OCI-LY1 (cell line): Measurements from ENCODE around the gene NFASC.

Experiments used
- H2AFZ ChIP-seq: fragments of 200-600 bp; sonication (generic), shearing (Covaris generic); 2 replicates; pipeline ENCODE4 v1.6.0; 2014; ENCODE audit warnings: antibody characterized with exemption, mild to moderate bottlenecking, low read length
- H3F3A ChIP-seq: fragments of 200-600 bp; sonication (generic), shearing (Covaris generic); 2 replicates; pipeline ENCODE4 v1.6.0; 2014; ENCODE audit warnings: mild to moderate bottlenecking, antibody characterized with exemption, low read length, moderate library complexity; ENCODE audit not compliant: insufficient read depth
- H3K27ac ChIP-seq: fragments of 200-600 bp; sonication (generic); 2 replicates; pipeline ENCODE4 v1.5.1; 2014; ENCODE audit warnings: low read length, mixed run types, mild to moderate bottlenecking, low read depth; ENCODE audit not compliant: poor library complexity, severe bottlenecking
- H3K27me3 ChIP-seq: fragments of 200-600 bp; sonication (generic); 2 replicates; pipeline ENCODE4 v1.6.0; 2014; ENCODE audit warnings: antibody characterized with exemption, mild to moderate bottlenecking, low read length, moderate library complexity; ENCODE audit not compliant: insufficient read depth
- H3K36me3 ChIP-seq: fragments of 200-600 bp; sonication (generic); 2 replicates; pipeline ENCODE4 v1.6.1; 2014; ENCODE audit warnings: mild to moderate bottlenecking, antibody characterized with exemption, low read length, moderate library complexity, mixed read lengths; ENCODE audit not compliant: insufficient read depth
- H3K4me1 ChIP-seq: fragments of 200-600 bp; sonication (generic); 2 replicates; pipeline ENCODE4 v1.5.1; 2014; ENCODE audit warnings: mild to moderate bottlenecking, low read length, moderate library complexity; ENCODE audit not compliant: insufficient read depth, severe bottlenecking
- H3K4me2 ChIP-seq: fragments of 200-600 bp; sonication (generic), shearing (Covaris generic); 2 replicates; pipeline ENCODE4 v1.6.1; 2014; ENCODE audit warnings: low read length
- H3K4me3 ChIP-seq: fragments of 200-600 bp; sonication (generic); 2 replicates; pipeline ENCODE4 v1.5.1; 2014; ENCODE audit warnings: low read length, low read depth, mild to moderate bottlenecking, mixed read lengths; ENCODE audit not compliant: poor library complexity, severe bottlenecking
- H3K79me2 ChIP-seq: fragments of 200-600 bp; shearing (Covaris generic); 2 replicates; pipeline ENCODE4 v1.6.1; 2016; ENCODE audit warnings: mixed run types, low read length, mixed read lengths; ENCODE audit not compliant: insufficient read depth
- H3K9ac ChIP-seq: fragments of 200-600 bp; sonication (generic), shearing (Covaris generic); 2 replicates; pipeline ENCODE4 v1.6.1; 2014; ENCODE audit warnings: mild to moderate bottlenecking, low read length, mixed read lengths
- H3K9me2 ChIP-seq: fragments of 200-600 bp; sonication (generic), shearing (Covaris generic); 2 replicates; pipeline ENCODE4 v1.6.1; 2014; ENCODE audit warnings: low read depth, mild to moderate bottlenecking, low read length, mixed read lengths
- H3K9me3 ChIP-seq: fragments of 200-600 bp; shearing (Covaris generic); 2 replicates; pipeline ENCODE4 v1.6.1; 2014; ENCODE audit warnings: low read length, mixed read lengths
- H4K20me1 ChIP-seq: fragments of 200-600 bp; sonication (generic), shearing (Covaris generic); 2 replicates; pipeline ENCODE4 v1.6.0; 2016; ENCODE audit warnings: mild to moderate bottlenecking, low read length; ENCODE audit not compliant: insufficient read depth
- EZH2 ChIP-seq: fragments of 200-600 bp; sonication (generic), shearing (Covaris generic); IDR thresholded peaks from 2 replicates; pipeline ENCODE4 v1.8.0; 2017; ENCODE audit warnings: borderline replicate concordance, mixed run types, mild to moderate bottlenecking, antibody characterized with exemption, low read length, moderate library complexity, mixed read lengths
- TF ChIP-seq, protein P1 (sequence below): fragments of 200-600 bp; sonication (generic), shearing (Covaris generic); IDR thresholded peaks from 2 replicates; pipeline ENCODE4 v1.5.1; 2017; ENCODE audit warnings: mild to moderate bottlenecking, antibody characterized with exemption, low read length, moderate library complexity, mixed read lengths

NFASC gene

DNA sequence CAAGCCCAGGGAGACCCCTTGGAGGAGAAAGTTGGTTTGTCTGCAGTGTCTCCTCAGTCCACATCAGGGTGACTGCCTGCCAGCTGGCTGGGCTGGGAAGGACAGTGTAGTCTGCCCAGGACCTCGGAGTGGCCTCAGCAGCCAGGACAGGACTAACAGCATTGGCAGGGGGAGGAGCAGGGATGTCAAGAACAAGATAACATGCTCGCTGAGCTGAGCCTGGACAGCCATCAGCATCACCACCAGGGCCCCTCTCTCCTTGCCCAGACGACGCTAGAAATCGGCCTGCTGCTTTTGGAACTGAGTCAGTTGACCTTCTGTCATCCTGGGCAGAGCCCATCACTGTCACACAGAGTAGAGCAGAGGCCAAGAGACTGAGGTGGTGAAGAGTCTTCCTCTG is 88.7 kb downstream of the NFASC start:
- H3K36me3 ChIP-seq: no peaks in the 10 kb centered on the region
- H4K20me1 ChIP-seq: no peaks in the 10 kb centered on the region
- no peak overlapping the region for H3K27ac ChIP-seq
- H3K9ac ChIP-seq: no peak overlapping the region
- H3K79me2 ChIP-seq: no peaks in the 10 kb centered on the region
- no peaks in the 10 kb centered on the region for H3K9me2 ChIP-seq
- H3K9me3 ChIP-seq: no peaks in the 10 kb centered on the region
- H3F3A ChIP-seq: no peaks in the 10 kb centered on the region
- no peak overlapping the region for H2AFZ ChIP-seq
- peaks cover 17% of the 10 kb centered on the region for H3K4me1 ChIP-seq
- no peak overlapping the region for H3K4me2 ChIP-seq
- H3K4me3 ChIP-seq: no peak overlapping the region
- no peaks in the 10 kb centered on the region for H3K27me3 ChIP-seq
- TF ChIP-seq, protein P1, sequence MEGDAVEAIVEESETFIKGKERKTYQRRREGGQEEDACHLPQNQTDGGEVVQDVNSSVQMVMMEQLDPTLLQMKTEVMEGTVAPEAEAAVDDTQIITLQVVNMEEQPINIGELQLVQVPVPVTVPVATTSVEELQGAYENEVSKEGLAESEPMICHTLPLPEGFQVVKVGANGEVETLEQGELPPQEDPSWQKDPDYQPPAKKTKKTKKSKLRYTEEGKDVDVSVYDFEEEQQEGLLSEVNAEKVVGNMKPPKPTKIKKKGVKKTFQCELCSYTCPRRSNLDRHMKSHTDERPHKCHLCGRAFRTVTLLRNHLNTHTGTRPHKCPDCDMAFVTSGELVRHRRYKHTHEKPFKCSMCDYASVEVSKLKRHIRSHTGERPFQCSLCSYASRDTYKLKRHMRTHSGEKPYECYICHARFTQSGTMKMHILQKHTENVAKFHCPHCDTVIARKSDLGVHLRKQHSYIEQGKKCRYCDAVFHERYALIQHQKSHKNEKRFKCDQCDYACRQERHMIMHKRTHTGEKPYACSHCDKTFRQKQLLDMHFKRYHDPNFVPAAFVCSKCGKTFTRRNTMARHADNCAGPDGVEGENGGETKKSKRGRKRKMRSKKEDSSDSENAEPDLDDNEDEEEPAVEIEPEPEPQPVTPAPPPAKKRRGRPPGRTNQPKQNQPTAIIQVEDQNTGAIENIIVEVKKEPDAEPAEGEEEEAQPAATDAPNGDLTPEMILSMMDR: no peak
- no peak for TF ChIP-seq EZH2

- TF ChIP-seq EZH2: no peak
- TF ChIP-seq, protein P1: no peak
- Histone ChIP-seq H3K27ac (no peak overlapping the region), H3K9ac (no peak overlapping the region), H3K36me3 (no peaks in the 10 kb centered on the region), H3K79me2 (no peaks in the 10 kb centered on the region), H3K9me2 (no peaks in the 10 kb centered on the region), H3K4me2 (no peak overlapping the region), H3K27me3 (no peaks in the 10 kb centered on the region), H4K20me1 (no peaks in the 10 kb centered on the region), H2AFZ (no peak overlapping the region), H3K4me1 (peaks cover 17% of the 10 kb centered on the region), H3K9me3 (no peaks in the 10 kb centered on the region), H3F3A (no peaks in the 10 kb centered on the region), H3K4me3 (no peak overlapping the region)
Measured at GRCh38 chr1:204959836-204960235, 89.2 kb downstream of the NFASC start.

DNA sequence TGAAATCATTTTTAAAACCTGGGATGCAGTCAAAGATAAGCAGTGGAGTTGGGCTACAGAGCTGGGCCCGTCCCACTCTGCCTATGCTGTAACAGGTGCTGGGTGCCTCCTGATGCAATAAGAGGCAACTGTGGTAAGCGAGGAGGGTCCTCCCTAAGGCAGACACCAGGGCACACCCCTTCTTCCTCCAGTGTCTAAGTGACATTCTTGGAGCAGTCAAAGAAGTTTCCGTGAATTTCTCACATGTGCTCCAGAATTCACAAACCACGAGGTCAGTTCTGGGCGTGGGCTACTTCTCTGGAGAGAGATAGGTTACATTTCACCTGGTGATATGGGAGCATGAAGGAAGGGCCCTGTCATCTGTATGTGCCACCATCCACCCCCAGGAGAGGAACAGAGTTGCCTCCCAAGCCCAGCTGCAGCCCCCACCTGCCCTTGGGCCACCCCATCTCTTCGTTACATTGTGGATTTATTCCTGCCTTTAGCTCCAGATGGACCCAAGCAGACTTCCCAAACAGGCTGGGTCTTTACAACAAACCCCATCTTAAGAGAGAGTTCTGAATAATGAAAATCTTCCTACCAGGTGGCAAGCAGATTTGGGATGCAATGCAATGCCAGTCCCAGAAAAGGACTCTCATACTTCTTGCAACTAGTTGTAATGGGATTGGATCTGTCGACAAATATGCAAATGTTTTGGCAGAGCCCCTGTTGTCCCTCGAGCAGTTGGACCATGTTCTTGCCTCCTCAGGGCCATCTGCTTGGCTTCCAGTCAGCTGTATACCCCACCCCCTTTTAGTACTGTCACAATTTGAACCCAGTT is 89.9 kb downstream of the NFASC start:
- no peak overlapping the region for H3K4me2 ChIP-seq

More for the DNA sequence above, 89.9 kb downstream of the NFASC start:
- Histone ChIP-seq H3K4me3 (no peak overlapping the region), H3K9ac (no peak overlapping the region), H3K27me3 (no peaks in the 10 kb centered on the region), H3F3A (no peaks in the 10 kb centered on the region), H3K4me1 (peaks cover 17% of the 10 kb centered on the region), H3K79me2 (no peaks in the 10 kb centered on the region), H3K9me3 (no peaks in the 10 kb centered on the region), H4K20me1 (no peaks in the 10 kb centered on the region), H3K36me3 (no peaks in the 10 kb centered on the region), H3K27ac (no peak overlapping the region), H2AFZ (no peak overlapping the region), H3K9me2 (no peaks in the 10 kb centered on the region)
- TF ChIP-seq EZH2: no peak
- TF ChIP-seq, protein P1: no peak
